Keratinocyte (primary cell): ENCODE results near the gene KCNMA1. TPM values are rescaled to one million over a fixed set of nuclear protein-coding genes. Genes with fewer than 3 reads are reported as not detected.

Experiments used
- DNase-seq: peaks from one replicate; pipeline ENCODE4 v3.0.0-alpha.2; 2011; ENCODE audit warnings: low read depth, missing footprints, low spot score
- FAIRE-seq: peaks from 2 replicates; lab custom pipeline; 2011; peaks lifted over from hg19 to GRCh38; lab: Jason Lieb, UNC
- H2AFZ ChIP-seq: 2 replicates; pipeline ENCODE4 v1.6.0; 2012; ENCODE audit warnings: low read length, control low read depth, inconsistent platforms; ENCODE audit not compliant: control insufficient read depth
- H3K27ac ChIP-seq: 2 replicates; pipeline ENCODE4 v1.5.1; 2011; ENCODE audit warnings: low read length; ENCODE audit not compliant: control insufficient read depth, insufficient read depth
- H3K27me3 ChIP-seq: 3 replicates; pipeline ENCODE4 v1.6.0; 2011; ENCODE audit warnings: low read length; ENCODE audit not compliant: control insufficient read depth, insufficient read depth; ENCODE audit errors: extremely low read depth
- H3K36me3 ChIP-seq, 2 experiments: 2 replicates in 1 of 2; 3 replicates in 1 of 2; pipeline ENCODE4 v1.5.1; 2011; ENCODE audit warnings: low read length in 2 of 2, mild to moderate bottlenecking in 1 of 2; ENCODE audit not compliant: control insufficient read depth in 2 of 2, insufficient read depth in 2 of 2; ENCODE audit errors: extremely low read depth in 1 of 2
- H3K4me1 ChIP-seq: 3 replicates; pipeline ENCODE4 v1.5.1; 2011; ENCODE audit warnings: low read length; ENCODE audit not compliant: control insufficient read depth, insufficient read depth; ENCODE audit errors: extremely low read depth
- H3K4me2 ChIP-seq: 3 replicates; pipeline ENCODE4 v1.6.0; 2011; ENCODE audit warnings: low read depth, low read length; ENCODE audit not compliant: control insufficient read depth, insufficient read depth; ENCODE audit errors: extremely low read depth
- H3K4me3 ChIP-seq, 3 experiments: fragments of 200-600 bp in 1 of 3; sonication (generic) in 1 of 3; 2 replicates in 2 of 3; 3 replicates in 1 of 3; pipeline ENCODE4 v1.5.1; 2011 to 2016; ENCODE audit warnings: low read length in 3 of 3, mild to moderate bottlenecking in 3 of 3, control low read depth in 2 of 3, inconsistent platforms in 1 of 3, low read depth in 1 of 3, mixed read lengths in 1 of 3, mixed run types in 1 of 3, moderate library complexity in 1 of 3; ENCODE audit not compliant: control insufficient read depth in 2 of 3, insufficient read depth in 2 of 3; ENCODE audit errors: extremely low read depth in 1 of 3
- H3K79me2 ChIP-seq: 2 replicates; pipeline ENCODE4 v1.6.0; 2012; ENCODE audit warnings: low read length; ENCODE audit not compliant: control insufficient read depth, insufficient read depth
- H3K9ac ChIP-seq: 3 replicates; pipeline ENCODE4 v1.6.0; 2011; ENCODE audit warnings: low read length; ENCODE audit not compliant: control insufficient read depth, insufficient read depth; ENCODE audit errors: extremely low read depth
- H3K9me1 ChIP-seq: 3 replicates; pipeline ENCODE4 v1.6.0; 2011; ENCODE audit warnings: low read length; ENCODE audit not compliant: control insufficient read depth, insufficient read depth; ENCODE audit errors: extremely low read depth
- H3K9me3 ChIP-seq: 2 replicates; pipeline ENCODE4 v1.5.1; 2012; ENCODE audit warnings: low read depth, low read length; ENCODE audit not compliant: control insufficient read depth
- H4K20me1 ChIP-seq: 3 replicates; pipeline ENCODE4 v1.6.0; 2011; ENCODE audit warnings: low read length; ENCODE audit not compliant: control insufficient read depth, insufficient read depth; ENCODE audit errors: extremely low read depth
- EZH2 ChIP-seq: IDR thresholded peaks from one replicate; pipeline ENCODE4 v1.6.1; 2012; ENCODE audit warnings: inconsistent platforms, mild to moderate bottlenecking, low read length, moderate library complexity
- dilution Hi-C: fragments of 300-500 bp; cut with MboI; formaldehyde crosslinking; loops from one replicate; pipeline ENCODE4 v1.7.0; 2020; ENCODE audit warnings: low sequenced_read_pairs; ENCODE audit not compliant: extremely low pct_ligation_motif_present
- polyA plus RNA-seq, 5 experiments: library from polyadenylated mRNA; depleted of rRNA in 3 of 5; stranded (reverse) in 3 of 5; stranded (forward) in 1 of 5; unstranded in 1 of 5; fragments of >200 nt; gene quantifications; 1 replicate in 1 of 5; 2 replicates in 3 of 5; 3 replicates in 1 of 5; pipeline versions ENCODE4 v1.2.1 to v1.2.3, GENCODE V29; 2011 to 2012; ENCODE audit warnings: missing spikeins in 2 of 5, low read depth in 1 of 5, low replicate concordance in 1 of 5
- TF ChIP-seq, protein P1 (sequence below), 3 experiments: IDR thresholded peaks in 1 of 3; conservative IDR thresholded peaks in 1 of 3; optimal IDR thresholded peaks in 1 of 3; 2 replicates in 2 of 3; 3 replicates in 1 of 3; pipeline versions ENCODE3 to v1.5.1; 2011; ENCODE audit warnings: low read length in 3 of 3, mild to moderate bottlenecking in 3 of 3, moderate library complexity in 2 of 3, control low read depth in 1 of 3, inconsistent platforms in 1 of 3; ENCODE audit not compliant: insufficient read depth in 2 of 3; ENCODE audit errors: extremely low read depth in 1 of 3

Gene KCNMA1
- polyA plus RNA-seq, 1 donor (not counting 4 experiments of a cell fraction or from before 2014, with no cell fraction given) = 6.3 TPM

DNA sequence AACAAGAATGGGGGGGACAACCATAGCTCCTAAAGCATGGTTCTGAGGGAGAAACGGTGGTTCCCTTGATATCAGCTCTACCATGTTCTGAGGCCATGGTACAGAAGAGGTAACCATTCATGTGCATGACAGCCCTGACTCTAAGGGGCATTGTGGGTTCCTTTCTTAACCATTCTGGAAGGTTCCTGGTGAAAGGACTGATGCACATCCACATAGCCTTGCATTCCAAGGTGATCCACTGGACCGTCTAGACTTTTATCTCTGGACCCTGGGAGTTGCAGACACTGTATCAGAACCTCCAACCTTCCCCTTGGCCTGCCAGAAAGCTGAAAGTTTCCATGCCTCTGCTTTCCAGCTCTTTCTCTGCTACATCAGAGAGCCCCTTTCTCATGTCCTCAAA, 344.3 kb downstream of the KCNMA1 start:
- H3K27ac ChIP-seq = no peak overlapping the region
- dilution Hi-C loops = no loop called here
- H3K36me3 ChIP-seq = no peaks in the 10 kb centered on the region
- no peaks in the 10 kb centered on the region for H3K9me3 ChIP-seq
- H3K4me2 ChIP-seq = no peak overlapping the region
- no peak overlapping the region for H3K4me3 ChIP-seq
- H3K79me2 ChIP-seq = no peaks in the 10 kb centered on the region
- H3K4me1 ChIP-seq = peaks cover 26% of the 10 kb centered on the region
- DNase-seq (no peak), FAIRE-seq (peak; percentile 32)
- H4K20me1 ChIP-seq = no peaks in the 10 kb centered on the region
- TF ChIP-seq EZH2 = no peak
- TF ChIP-seq, protein P1, sequence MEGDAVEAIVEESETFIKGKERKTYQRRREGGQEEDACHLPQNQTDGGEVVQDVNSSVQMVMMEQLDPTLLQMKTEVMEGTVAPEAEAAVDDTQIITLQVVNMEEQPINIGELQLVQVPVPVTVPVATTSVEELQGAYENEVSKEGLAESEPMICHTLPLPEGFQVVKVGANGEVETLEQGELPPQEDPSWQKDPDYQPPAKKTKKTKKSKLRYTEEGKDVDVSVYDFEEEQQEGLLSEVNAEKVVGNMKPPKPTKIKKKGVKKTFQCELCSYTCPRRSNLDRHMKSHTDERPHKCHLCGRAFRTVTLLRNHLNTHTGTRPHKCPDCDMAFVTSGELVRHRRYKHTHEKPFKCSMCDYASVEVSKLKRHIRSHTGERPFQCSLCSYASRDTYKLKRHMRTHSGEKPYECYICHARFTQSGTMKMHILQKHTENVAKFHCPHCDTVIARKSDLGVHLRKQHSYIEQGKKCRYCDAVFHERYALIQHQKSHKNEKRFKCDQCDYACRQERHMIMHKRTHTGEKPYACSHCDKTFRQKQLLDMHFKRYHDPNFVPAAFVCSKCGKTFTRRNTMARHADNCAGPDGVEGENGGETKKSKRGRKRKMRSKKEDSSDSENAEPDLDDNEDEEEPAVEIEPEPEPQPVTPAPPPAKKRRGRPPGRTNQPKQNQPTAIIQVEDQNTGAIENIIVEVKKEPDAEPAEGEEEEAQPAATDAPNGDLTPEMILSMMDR (optimal IDR thresholded peaks at IDR 0.05 in 1 of 3, IDR thresholded peaks at IDR 0.05 in 1 of 3, conservative IDR thresholded peaks at IDR 0.05 in 1 of 3; ENCODE audit: extremely low read depth in 1 of 3, insufficient read depth in 2 of 3, low read length in 3 of 3) = no peak
- H2AFZ ChIP-seq = no peak overlapping the region
- H3K9ac ChIP-seq = no peak overlapping the region
- H3K9me1 ChIP-seq = no peaks in the 10 kb centered on the region
- no peaks in the 10 kb centered on the region for H3K27me3 ChIP-seq

DNA sequence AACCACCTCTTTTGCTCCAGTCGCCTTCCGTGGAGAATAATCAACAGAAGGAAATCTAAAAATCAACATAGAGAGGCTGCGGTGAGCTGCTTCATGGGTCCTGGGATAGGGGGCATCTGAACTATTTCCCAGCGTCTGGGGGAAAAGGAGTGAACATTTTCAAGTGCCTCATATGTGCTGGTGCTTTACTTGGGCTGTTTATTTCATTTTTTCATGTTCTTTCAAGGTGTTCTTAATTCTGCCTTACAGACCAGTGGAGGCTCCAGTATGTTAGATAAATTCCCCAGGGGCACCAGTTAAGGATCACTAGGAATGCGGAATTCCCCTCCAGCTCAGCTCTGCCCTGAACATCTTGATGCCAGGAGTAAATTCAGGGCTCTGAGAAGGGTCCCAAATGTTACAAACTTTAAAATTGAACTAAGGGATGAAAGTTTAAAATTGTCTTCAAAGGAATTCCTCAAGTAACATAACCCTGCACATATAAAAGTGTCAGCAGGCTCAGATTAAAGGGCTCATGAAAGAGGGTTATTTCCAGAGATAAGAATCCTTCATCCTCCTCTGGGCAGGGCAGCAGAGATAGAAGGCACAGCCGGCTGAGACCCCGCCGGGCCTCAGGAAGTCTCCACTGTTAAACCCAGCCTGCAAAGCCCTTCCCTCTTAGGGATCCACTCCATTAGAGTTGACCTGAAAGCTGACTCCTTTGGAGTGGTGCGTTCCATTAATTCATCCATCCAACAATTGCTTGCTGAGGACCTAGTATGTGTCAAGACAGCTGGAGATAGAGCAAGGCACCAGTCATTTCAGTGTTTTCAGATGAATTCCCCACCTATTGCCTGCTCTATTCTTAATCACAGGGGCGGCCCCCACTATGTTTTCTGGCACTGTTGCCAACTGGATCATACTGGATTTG, 345.8 kb downstream of the KCNMA1 start:
- no peak for DNase-seq
- dilution Hi-C loops = no loop called here
- no peak overlapping the region for H3K9ac ChIP-seq
- no peaks in the 10 kb centered on the region for H3K9me1 ChIP-seq
- TF ChIP-seq, protein P1 (optimal IDR thresholded peaks at IDR 0.05 in 1 of 3, IDR thresholded peaks at IDR 0.05 in 1 of 3, conservative IDR thresholded peaks at IDR 0.05 in 1 of 3; ENCODE audit: extremely low read depth in 1 of 3, insufficient read depth in 2 of 3, low read length in 3 of 3) = no peak
- TF ChIP-seq EZH2 = no peak
- no peak overlapping the region for H2AFZ ChIP-seq
- peaks cover 26% of the 10 kb centered on the region for H3K4me1 ChIP-seq
- no peaks in the 10 kb centered on the region for H3K9me3 ChIP-seq
- no peak overlapping the region for H3K4me2 ChIP-seq
- no peaks in the 10 kb centered on the region for H3K79me2 ChIP-seq
- peak; percentile 23 for FAIRE-seq
- no peaks in the 10 kb centered on the region for H3K27me3 ChIP-seq
- no peaks in the 10 kb centered on the region for H4K20me1 ChIP-seq
- no peak overlapping the region for H3K27ac ChIP-seq
- no peaks in the 10 kb centered on the region for H3K36me3 ChIP-seq
- H3K4me3 ChIP-seq = no peak overlapping the region
